WTC11 (cell line): ENCODE results near the gene CRYBG3. TPM values are rescaled to one million over a fixed set of nuclear protein-coding genes. Genes with fewer than 3 reads are reported as not detected.

Experiments used
- ATAC-seq: fragments of 200-7000 bp; cut with Tn5 transposase; 2 replicates; pipeline ENCODE4 v1.10.0; 2021; ENCODE audit warnings: mild to moderate bottlenecking, moderate library complexity
- Bru-seq: library from RNA; stranded (reverse); fragments of 400-500 nt; gene quantifications from one replicate; lab custom pipeline; 2021; lab: Mats Ljungman, UMichigan
- CTCF ChIA-PET: fragments of 300-600 bp; sonication (Branson Sonifier 250); formaldehyde crosslinking; loops from one replicate; lab custom pipeline; 2021; ENCODE audit warnings: antibody characterized with exemption; lab: Charles Lee
- POLR2A ChIA-PET: fragments of 350-600 bp; sonication (Branson Sonifier 250); formaldehyde crosslinking; loops from one replicate; lab custom pipeline; 2021; ENCODE audit warnings: antibody characterized with exemption; lab: Charles Lee
- DNase-seq: peaks from one replicate; pipeline ENCODE4 v3.0.0; 2021; ENCODE audit warnings: low spot score
- H3K27ac Mint-ChIP-seq: 2 replicates; pipeline ENCODE4 v1.8.0; 2021; ENCODE audit warnings: mixed read lengths
- H3K27me3 Mint-ChIP-seq: 2 replicates; pipeline ENCODE4 v1.8.0; 2021; ENCODE audit warnings: low read depth, mild to moderate bottlenecking, moderate library complexity, mixed read lengths
- H3K36me3 Mint-ChIP-seq: 2 replicates; pipeline ENCODE4 v1.8.0; 2021; ENCODE audit warnings: mixed read lengths
- H3K4me1 Mint-ChIP-seq: 2 replicates; pipeline ENCODE4 v1.8.0; 2022; ENCODE audit warnings: mixed read lengths
- H3K4me3 Mint-ChIP-seq: 2 replicates; pipeline ENCODE4 v1.8.0; 2021; ENCODE audit warnings: mild to moderate bottlenecking, moderate library complexity, mixed read lengths
- H3K9me3 Mint-ChIP-seq: 2 replicates; pipeline ENCODE4 v1.8.0; 2021; ENCODE audit warnings: mixed read lengths
- CREM ChIP-seq: sonication (generic); formaldehyde crosslinking; IDR thresholded peaks from 2 replicates; pipeline ENCODE4 v1.8.1; 2022; ENCODE audit warnings: mild to moderate bottlenecking, missing genetic modification reagents, moderate library complexity
- FOXK1 ChIP-seq: sonication (generic); formaldehyde crosslinking; IDR thresholded peaks from 2 replicates; pipeline ENCODE4 v1.8.0; 2022; ENCODE audit warnings: mild to moderate bottlenecking, moderate library complexity, missing genetic modification reagents
- FOXP1 ChIP-seq: sonication (generic); formaldehyde crosslinking; IDR thresholded peaks from 2 replicates; pipeline ENCODE4 v1.8.0; 2022; ENCODE audit warnings: missing genetic modification reagents, mild to moderate bottlenecking, moderate library complexity, borderline replicate concordance
- GABPB1 ChIP-seq: sonication (generic); formaldehyde crosslinking; IDR thresholded peaks from 2 replicates; pipeline ENCODE4 v1.8.1; 2023; ENCODE audit warnings: mild to moderate bottlenecking, missing genetic modification reagents
- HMGA2 ChIP-seq: fragments of 250-450 bp; sonication (Bioruptor Pico); IDR thresholded peaks from 2 replicates; pipeline ENCODE4 v1.4.0; 2021; ENCODE audit warnings: mild to moderate bottlenecking, moderate library complexity
- MYBL2 ChIP-seq: sonication (generic); formaldehyde crosslinking; IDR thresholded peaks from 2 replicates; pipeline ENCODE4 v1.8.1; 2023; ENCODE audit warnings: mild to moderate bottlenecking, moderate library complexity, missing genetic modification reagents
- NFE2L1 ChIP-seq: sonication (generic); formaldehyde crosslinking; IDR thresholded peaks from 2 replicates; pipeline ENCODE4 v1.8.1; 2023; ENCODE audit warnings: missing genetic modification reagents
- NFYB ChIP-seq: sonication (generic); formaldehyde crosslinking; conservative IDR thresholded peaks from 2 replicates; pipeline ENCODE4 v1.8.0; 2022; ENCODE audit warnings: low read depth, missing genetic modification reagents
- SP1 ChIP-seq: sonication (generic); formaldehyde crosslinking; conservative IDR thresholded peaks from 2 replicates; pipeline ENCODE4 v1.8.1; 2022; ENCODE audit warnings: missing genetic modification reagents
- ZNF232 ChIP-seq: sonication (generic); formaldehyde crosslinking; IDR thresholded peaks from 2 replicates; pipeline ENCODE4 v1.8.0; 2022; ENCODE audit warnings: mild to moderate bottlenecking, missing genetic modification reagents
- ZNF317 ChIP-seq: sonication (generic); formaldehyde crosslinking; IDR thresholded peaks from 2 replicates; pipeline ENCODE4 v1.8.1; 2023; ENCODE audit warnings: low read depth, mild to moderate bottlenecking, moderate library complexity, missing genetic modification reagents, borderline replicate concordance
- long read RNA-seq, 3 experiments: library from RNA in 1 of 3; library from capped mRNA in 1 of 3; library from polyadenylated mRNA in 1 of 3; unstranded in 2 of 3; stranded (forward) in 1 of 3; transcript quantifications; one replicate each; pipeline ENCODE4 v2.0.0, GENCODE V29; 2021
- total RNA-seq: library from RNA; stranded (reverse); gene quantifications from 3 replicates; pipeline ENCODE4 v1.2.3, GENCODE V29; 2021
- TF ChIP-seq, protein P1 (sequence below): sonication (generic); formaldehyde crosslinking; IDR thresholded peaks from 2 replicates; pipeline ENCODE4 v1.8.0; 2022; ENCODE audit warnings: mild to moderate bottlenecking, missing genetic modification reagents
- TF ChIP-seq, protein P2 (sequence below): sonication (generic); formaldehyde crosslinking; IDR thresholded peaks from 2 replicates; pipeline ENCODE4 v1.8.0; 2022; ENCODE audit warnings: mild to moderate bottlenecking, missing genetic modification reagents
- TF ChIP-seq, protein P3 (sequence below): sonication (generic); formaldehyde crosslinking; IDR thresholded peaks from 2 replicates; pipeline ENCODE4 v1.8.1; 2022; ENCODE audit warnings: mild to moderate bottlenecking, moderate library complexity, missing genetic modification reagents
- TF ChIP-seq, protein P4 (sequence below): sonication (generic); formaldehyde crosslinking; IDR thresholded peaks from 2 replicates; pipeline ENCODE4 v1.8.0; 2022; ENCODE audit warnings: mild to moderate bottlenecking, missing genetic modification reagents
- TF ChIP-seq, protein P5 (sequence below): sonication (generic); formaldehyde crosslinking; IDR thresholded peaks from 2 replicates; pipeline ENCODE4 v1.8.1; 2023; ENCODE audit warnings: mild to moderate bottlenecking, missing genetic modification reagents, moderate library complexity
- TF ChIP-seq, protein P6 (sequence below): sonication (generic); formaldehyde crosslinking; IDR thresholded peaks from 2 replicates; pipeline ENCODE4 v1.8.1; 2023; ENCODE audit warnings: mild to moderate bottlenecking, moderate library complexity, missing genetic modification reagents
- TF ChIP-seq, protein P7 (sequence below): sonication (generic); formaldehyde crosslinking; conservative IDR thresholded peaks from 2 replicates; pipeline ENCODE4 v1.8.1; 2023; ENCODE audit warnings: mild to moderate bottlenecking, low read depth, missing genetic modification reagents, moderate library complexity
- TF ChIP-seq, protein P8 (sequence below): sonication (generic); formaldehyde crosslinking; IDR thresholded peaks from 2 replicates; pipeline ENCODE4 v1.8.0; 2023; ENCODE audit warnings: mild to moderate bottlenecking, missing genetic modification reagents

The CRYBG3 gene
- total RNA-seq, result 12.6 to 13.6 TPM (median 13.3 TPM) in 3 replicates
- Bru-seq, nascent RNA, result percentile 77 among the genes with signal in this experiment
- long read RNA-seq, experiment 1, full-length matches to known transcripts, result 8 of 30 reads
- long read RNA-seq, experiment 1, partial matches to known transcripts, result 16 of 30 reads
- long read RNA-seq, experiment 1, other reads (novel, unspliced or antisense), result 6 of 30 reads
- long read RNA-seq, experiment 2, partial matches to known transcripts, result 6 of 14 reads
- long read RNA-seq, experiment 2, other reads (novel, unspliced or antisense), result 8 of 14 reads
- long read RNA-seq, experiment 3, result 0 reads

DNA sequence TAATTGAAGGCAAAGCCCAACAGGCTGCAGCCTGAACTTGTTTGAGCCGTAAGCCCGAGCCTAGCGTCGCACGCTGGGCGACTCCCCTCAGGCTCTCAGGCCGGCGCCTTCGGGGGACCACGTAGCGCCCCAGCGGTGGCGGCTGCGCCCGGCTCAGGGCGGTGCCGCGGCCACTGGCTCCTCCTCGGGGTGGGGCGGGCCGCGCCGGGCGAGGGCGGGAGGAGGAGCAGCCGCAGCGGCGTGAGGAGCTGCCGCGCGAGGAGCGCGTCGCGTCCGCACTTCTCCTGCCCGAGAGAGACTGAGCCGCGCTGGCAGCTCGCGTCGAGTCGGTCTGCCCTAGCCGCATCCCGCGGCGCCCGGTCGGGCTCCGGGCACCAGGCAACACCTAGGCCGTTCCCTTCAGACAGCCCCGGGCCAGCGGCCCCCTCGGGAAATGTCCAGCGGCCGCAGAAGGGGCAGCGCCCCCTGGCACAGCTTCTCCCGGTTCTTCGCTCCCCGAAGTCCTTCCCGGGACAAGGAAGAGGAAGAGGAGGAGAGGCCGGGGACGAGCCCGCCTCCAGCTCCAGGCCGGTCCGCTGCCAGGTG lies at the start of gene CRYBG3:
Gene CRYBG3, plus strand, starts transcription at position 238 of the 585 bp plus-strand sequence. Its CDS starts 196 bp downstream, at position 434.
- no peaks in the 10 kb centered on the region for H3K36me3 Mint-ChIP-seq
- H3K27me3 Mint-ChIP-seq, result peaks cover 29% of the 10 kb centered on the region
- ATAC-seq (peak; percentile 92), DNase-seq (peak; percentile 79)
- ChIA-PET POLR2A (interaction anchor here (0.6 to 0.8 kb wide), 2 partner anchors 16 to 150 kb away, joined by 3 to 4 read pairs; no protein-coding TSS in a partner anchor), CTCF (interaction anchor here (0.6 to 2.1 kb wide), 12 partner anchors 9 to 507 kb away, joined by 3 to 14 read pairs (median 4); partner anchors contain the start of gene ARL6)
- peak within 1 kb of the TSS; percentile 99 for H3K4me3 Mint-ChIP-seq
- no peaks in the 10 kb centered on the region for H3K9me3 Mint-ChIP-seq
- TF ChIP-seq HMGA2 (CRISPR knock-in tag), result no peak
- TF ChIP-seq, protein P1, sequence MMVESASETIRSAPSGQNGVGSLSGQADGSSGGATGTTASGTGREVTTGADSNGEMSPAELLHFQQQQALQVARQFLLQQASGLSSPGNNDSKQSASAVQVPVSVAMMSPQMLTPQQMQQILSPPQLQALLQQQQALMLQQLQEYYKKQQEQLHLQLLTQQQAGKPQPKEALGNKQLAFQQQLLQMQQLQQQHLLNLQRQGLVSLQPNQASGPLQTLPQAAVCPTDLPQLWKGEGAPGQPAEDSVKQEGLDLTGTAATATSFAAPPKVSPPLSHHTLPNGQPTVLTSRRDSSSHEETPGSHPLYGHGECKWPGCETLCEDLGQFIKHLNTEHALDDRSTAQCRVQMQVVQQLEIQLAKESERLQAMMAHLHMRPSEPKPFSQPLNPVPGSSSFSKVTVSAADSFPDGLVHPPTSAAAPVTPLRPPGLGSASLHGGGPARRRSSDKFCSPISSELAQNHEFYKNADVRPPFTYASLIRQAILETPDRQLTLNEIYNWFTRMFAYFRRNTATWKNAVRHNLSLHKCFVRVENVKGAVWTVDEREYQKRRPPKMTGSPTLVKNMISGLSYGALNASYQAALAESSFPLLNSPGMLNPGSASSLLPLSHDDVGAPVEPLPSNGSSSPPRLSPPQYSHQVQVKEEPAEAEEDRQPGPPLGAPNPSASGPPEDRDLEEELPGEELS, result 0 out of 2 replicates have a peak, but pooled peaks have one; percentile 21
- TF ChIP-seq GABPB1 (CRISPR knock-in tag), result 0 out of 2 replicates have a peak, but pooled peaks have one; percentile 11
- peak; percentile 39; the same call in 1 of the 2 replicates for TF ChIP-seq CREM
- 0 out of 2 replicates have a peak, but pooled peaks have one; percentile 32 for TF ChIP-seq NFE2L1 (CRISPR knock-in tag)
- TF ChIP-seq, protein P2, sequence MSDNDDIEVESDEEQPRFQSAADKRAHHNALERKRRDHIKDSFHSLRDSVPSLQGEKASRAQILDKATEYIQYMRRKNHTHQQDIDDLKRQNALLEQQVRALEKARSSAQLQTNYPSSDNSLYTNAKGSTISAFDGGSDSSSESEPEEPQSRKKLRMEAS (CRISPR knock-in tag), result peak; percentile 41; the same call in 1 of the 2 replicates
- TF ChIP-seq, protein P3, sequence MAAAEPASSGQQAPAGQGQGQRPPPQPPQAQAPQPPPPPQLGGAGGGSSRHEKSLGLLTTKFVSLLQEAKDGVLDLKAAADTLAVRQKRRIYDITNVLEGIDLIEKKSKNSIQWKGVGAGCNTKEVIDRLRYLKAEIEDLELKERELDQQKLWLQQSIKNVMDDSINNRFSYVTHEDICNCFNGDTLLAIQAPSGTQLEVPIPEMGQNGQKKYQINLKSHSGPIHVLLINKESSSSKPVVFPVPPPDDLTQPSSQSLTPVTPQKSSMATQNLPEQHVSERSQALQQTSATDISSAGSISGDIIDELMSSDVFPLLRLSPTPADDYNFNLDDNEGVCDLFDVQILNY (CRISPR knock-in tag), result peak; percentile 66; the same call in 1 of the 2 replicates
- TF ChIP-seq, protein P4, sequence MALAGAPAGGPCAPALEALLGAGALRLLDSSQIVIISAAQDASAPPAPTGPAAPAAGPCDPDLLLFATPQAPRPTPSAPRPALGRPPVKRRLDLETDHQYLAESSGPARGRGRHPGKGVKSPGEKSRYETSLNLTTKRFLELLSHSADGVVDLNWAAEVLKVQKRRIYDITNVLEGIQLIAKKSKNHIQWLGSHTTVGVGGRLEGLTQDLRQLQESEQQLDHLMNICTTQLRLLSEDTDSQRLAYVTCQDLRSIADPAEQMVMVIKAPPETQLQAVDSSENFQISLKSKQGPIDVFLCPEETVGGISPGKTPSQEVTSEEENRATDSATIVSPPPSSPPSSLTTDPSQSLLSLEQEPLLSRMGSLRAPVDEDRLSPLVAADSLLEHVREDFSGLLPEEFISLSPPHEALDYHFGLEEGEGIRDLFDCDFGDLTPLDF (CRISPR knock-in tag), result 0 out of 2 replicates have a peak, but pooled peaks have one; percentile 62
- TF ChIP-seq, protein P5, sequence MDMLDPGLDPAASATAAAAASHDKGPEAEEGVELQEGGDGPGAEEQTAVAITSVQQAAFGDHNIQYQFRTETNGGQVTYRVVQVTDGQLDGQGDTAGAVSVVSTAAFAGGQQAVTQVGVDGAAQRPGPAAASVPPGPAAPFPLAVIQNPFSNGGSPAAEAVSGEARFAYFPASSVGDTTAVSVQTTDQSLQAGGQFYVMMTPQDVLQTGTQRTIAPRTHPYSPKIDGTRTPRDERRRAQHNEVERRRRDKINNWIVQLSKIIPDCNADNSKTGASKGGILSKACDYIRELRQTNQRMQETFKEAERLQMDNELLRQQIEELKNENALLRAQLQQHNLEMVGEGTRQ (CRISPR knock-in tag), result no peak
- no peak for TF ChIP-seq NFYB
- TF ChIP-seq FOXK1 (CRISPR knock-in tag), result peak; percentile 58; the same call in 1 of the 2 replicates
- TF ChIP-seq, protein P6, sequence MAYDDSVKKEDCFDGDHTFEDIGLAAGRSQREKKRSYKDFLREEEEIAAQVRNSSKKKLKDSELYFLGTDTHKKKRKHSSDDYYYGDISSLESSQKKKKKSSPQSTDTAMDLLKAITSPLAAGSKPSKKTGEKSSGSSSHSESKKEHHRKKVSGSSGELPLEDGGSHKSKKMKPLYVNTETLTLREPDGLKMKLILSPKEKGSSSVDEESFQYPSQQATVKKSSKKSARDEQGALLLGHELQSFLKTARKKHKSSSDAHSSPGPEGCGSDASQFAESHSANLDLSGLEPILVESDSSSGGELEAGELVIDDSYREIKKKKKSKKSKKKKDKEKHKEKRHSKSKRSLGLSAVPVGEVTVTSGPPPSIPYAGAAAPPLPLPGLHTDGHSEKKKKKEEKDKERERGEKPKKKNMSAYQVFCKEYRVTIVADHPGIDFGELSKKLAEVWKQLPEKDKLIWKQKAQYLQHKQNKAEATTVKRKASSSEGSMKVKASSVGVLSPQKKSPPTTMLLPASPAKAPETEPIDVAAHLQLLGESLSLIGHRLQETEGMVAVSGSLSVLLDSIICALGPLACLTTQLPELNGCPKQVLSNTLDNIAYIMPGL (CRISPR knock-in tag), result peak; percentile 91
- TF ChIP-seq ZNF317 (CRISPR knock-in tag), result no peak
- TF ChIP-seq ZNF232 (CRISPR knock-in tag), result no peak
- peak; percentile 88 for TF ChIP-seq FOXP1 (CRISPR knock-in tag)
- 0 out of 2 replicates have a peak, but pooled peaks have one; percentile 12 for TF ChIP-seq MYBL2
- peak; percentile 84 for TF ChIP-seq SP1 (CRISPR knock-in tag)
- TF ChIP-seq, protein P7, sequence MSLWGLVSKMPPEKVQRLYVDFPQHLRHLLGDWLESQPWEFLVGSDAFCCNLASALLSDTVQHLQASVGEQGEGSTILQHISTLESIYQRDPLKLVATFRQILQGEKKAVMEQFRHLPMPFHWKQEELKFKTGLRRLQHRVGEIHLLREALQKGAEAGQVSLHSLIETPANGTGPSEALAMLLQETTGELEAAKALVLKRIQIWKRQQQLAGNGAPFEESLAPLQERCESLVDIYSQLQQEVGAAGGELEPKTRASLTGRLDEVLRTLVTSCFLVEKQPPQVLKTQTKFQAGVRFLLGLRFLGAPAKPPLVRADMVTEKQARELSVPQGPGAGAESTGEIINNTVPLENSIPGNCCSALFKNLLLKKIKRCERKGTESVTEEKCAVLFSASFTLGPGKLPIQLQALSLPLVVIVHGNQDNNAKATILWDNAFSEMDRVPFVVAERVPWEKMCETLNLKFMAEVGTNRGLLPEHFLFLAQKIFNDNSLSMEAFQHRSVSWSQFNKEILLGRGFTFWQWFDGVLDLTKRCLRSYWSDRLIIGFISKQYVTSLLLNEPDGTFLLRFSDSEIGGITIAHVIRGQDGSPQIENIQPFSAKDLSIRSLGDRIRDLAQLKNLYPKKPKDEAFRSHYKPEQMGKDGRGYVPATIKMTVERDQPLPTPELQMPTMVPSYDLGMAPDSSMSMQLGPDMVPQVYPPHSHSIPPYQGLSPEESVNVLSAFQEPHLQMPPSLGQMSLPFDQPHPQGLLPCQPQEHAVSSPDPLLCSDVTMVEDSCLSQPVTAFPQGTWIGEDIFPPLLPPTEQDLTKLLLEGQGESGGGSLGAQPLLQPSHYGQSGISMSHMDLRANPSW, result no peak
- TF ChIP-seq, protein P8, sequence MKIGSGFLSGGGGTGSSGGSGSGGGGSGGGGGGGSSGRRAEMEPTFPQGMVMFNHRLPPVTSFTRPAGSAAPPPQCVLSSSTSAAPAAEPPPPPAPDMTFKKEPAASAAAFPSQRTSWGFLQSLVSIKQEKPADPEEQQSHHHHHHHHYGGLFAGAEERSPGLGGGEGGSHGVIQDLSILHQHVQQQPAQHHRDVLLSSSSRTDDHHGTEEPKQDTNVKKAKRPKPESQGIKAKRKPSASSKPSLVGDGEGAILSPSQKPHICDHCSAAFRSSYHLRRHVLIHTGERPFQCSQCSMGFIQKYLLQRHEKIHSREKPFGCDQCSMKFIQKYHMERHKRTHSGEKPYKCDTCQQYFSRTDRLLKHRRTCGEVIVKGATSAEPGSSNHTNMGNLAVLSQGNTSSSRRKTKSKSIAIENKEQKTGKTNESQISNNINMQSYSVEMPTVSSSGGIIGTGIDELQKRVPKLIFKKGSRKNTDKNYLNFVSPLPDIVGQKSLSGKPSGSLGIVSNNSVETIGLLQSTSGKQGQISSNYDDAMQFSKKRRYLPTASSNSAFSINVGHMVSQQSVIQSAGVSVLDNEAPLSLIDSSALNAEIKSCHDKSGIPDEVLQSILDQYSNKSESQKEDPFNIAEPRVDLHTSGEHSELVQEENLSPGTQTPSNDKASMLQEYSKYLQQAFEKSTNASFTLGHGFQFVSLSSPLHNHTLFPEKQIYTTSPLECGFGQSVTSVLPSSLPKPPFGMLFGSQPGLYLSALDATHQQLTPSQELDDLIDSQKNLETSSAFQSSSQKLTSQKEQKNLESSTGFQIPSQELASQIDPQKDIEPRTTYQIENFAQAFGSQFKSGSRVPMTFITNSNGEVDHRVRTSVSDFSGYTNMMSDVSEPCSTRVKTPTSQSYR (CRISPR knock-in tag), result 0 out of 2 replicates have a peak, but pooled peaks have one; percentile 43
- peaks cover 47% of the 10 kb centered on the region for H3K4me1 Mint-ChIP-seq
- H3K27ac Mint-ChIP-seq, result peak within 1 kb of the TSS; percentile 43
